Right lobe of liver (tissue), 6 donors: ENCODE measurements around the gene MOXD1. TPM values are rescaled to one million over a fixed set of nuclear protein-coding genes. Genes with fewer than 3 reads are reported as not detected.
A peak's percentile ranks its signal among the peaks of the same experiment; 100 is the strongest.
"Not testable (repeated sequence)": the region's sequence is repeated elsewhere in the genome, so short reads cannot be mapped to it uniquely, and the experiment has no call there.

Source experiments
- ATAC-seq, 4 donors: fragments of 200-7000 bp; cut with Tn5 transposase; one replicate each; pipeline ENCODE4 v1.9.1; 2020; ENCODE audit warnings: mild to moderate bottlenecking in 4 of 4, moderate library complexity in 4 of 4
- DNase-seq, 3 donors: peaks; one replicate each; pipeline ENCODE4 v3.0.0-alpha.2; 2020
- H3K27ac ChIP-seq, 3 donors: fragments of 200-600 bp; one replicate each; pipeline ENCODE4 v1.8.0; 2022
- H3K27me3 ChIP-seq, 2 donors: fragments of 200-600 bp; one replicate each; pipeline ENCODE4 v1.8.0; 2022
- H3K36me3 ChIP-seq, 4 donors: fragments of 200-600 bp; sonication (generic) in 1 of 4; one replicate each; pipeline versions ENCODE4 v1.5.1 to v1.8.0; 2017 to 2022; ENCODE audit warnings: control low read depth in 1 of 4
- H3K4me1 ChIP-seq, 4 donors: fragments of 200-600 bp; sonication (generic) in 1 of 4; one replicate each; pipeline versions ENCODE4 v1.5.1 to v1.8.0; 2017 to 2022; ENCODE audit warnings: control low read depth in 1 of 4
- H3K4me3 ChIP-seq, 3 donors: fragments of 200-600 bp; one replicate each; pipeline ENCODE4 v1.8.0; 2022
- H3K9me3 ChIP-seq, 4 donors: fragments of 200-600 bp; sonication (generic) in 1 of 4; one replicate each; pipeline versions ENCODE4 v1.5.1 to v1.8.0; 2017 to 2022; ENCODE audit warnings: control low read depth in 1 of 4
- POLR2A ChIP-seq: fragments of 450-650 bp; IDR thresholded peaks from one replicate; pipeline ENCODE4 v1.6.1; 2017; ENCODE audit warnings: antibody characterized with exemption, mild to moderate bottlenecking
- WGBS: methylation state at CpG from one replicate; pipeline ENCODE4 v1.1.6; 2018; ENCODE audit warnings: low coverage, low lambda C conversion rate; ENCODE audit not compliant: insufficient coverage; ENCODE audit errors: missing lambda C conversion rate; 5-methylcytosine and 5-hydroxymethylcytosine counted together
- intact Hi-C, 2 donors: fragments of 100-400 bp; cut with DNase I; formaldehyde crosslinking; loops; one replicate each; pipeline versions ENCODE4 v1.11.2 to v1.14.1; 2022
- total RNA-seq, 6 experiments: library from RNA; depleted of rRNA in 2 of 6; stranded (reverse); fragments of >200 nt in 2 of 6; fragmentation: NEBNext Ultra II Directional in 3 of 6; extraction: Animal tissue kit (Norgen Biotek cat#: 25700) in 3 of 6; gene quantifications; one replicate each; pipeline versions ENCODE4 v1.1.0 to v1.2.4, GENCODE V29; 2016 to 2023
- TF ChIP-seq, protein P1 (sequence below), 4 donors: fragments of 200-600 bp in 3 of 4; fragments of 450-650 bp in 1 of 4; IDR thresholded peaks; one replicate each; pipeline versions ENCODE4 v1.5.1 to v1.8.0; 2016 to 2022; ENCODE audit warnings: antibody characterized with exemption in 4 of 4, mild to moderate bottlenecking in 2 of 4
- donor health status: DM: no; HTN: yes; CAD: no.
- donor health status: DM: no; HTN: no; CAD: no.
- donor health status: DM: no; HTN: no; CAD: no.
- donor health status: DM: no; HTN: yes; CAD: no.
- donor health status: DM: no; HTN: yes; CAD: no.

MOXD1 gene
- total RNA-seq, 6 experiments from 2014 or later: 0.24 to 2.3 (median 1.0) TPM; not detected in 1

DNA sequence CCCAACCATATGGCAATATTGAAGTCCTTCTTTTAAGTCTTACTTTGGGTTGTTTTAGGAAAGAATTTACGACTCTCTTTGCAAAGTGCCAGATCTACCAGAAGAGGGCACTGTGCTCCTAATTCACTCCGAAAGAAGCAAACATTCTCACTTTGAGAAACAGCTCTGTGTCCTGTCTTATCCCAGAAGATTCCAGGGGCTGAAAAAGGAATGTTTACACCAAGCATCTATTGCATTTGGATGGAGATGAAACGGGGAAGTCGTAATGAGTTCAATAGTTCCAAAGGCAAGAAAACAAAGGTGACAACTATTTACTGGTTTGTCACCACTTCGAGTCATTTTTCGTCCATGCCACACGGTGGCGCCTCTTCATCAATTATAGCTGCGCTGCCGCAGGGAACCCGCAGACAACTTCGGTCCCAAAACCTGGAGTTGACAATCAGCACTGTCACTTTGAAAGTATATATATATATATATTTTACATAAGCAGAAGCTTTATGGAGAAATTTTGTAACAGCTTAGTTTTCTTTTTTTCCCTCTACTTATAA, 121.6 kb downstream of the MOXD1 start:
- intact Hi-C loops: no loop called here
- TF ChIP-seq, protein P1, sequence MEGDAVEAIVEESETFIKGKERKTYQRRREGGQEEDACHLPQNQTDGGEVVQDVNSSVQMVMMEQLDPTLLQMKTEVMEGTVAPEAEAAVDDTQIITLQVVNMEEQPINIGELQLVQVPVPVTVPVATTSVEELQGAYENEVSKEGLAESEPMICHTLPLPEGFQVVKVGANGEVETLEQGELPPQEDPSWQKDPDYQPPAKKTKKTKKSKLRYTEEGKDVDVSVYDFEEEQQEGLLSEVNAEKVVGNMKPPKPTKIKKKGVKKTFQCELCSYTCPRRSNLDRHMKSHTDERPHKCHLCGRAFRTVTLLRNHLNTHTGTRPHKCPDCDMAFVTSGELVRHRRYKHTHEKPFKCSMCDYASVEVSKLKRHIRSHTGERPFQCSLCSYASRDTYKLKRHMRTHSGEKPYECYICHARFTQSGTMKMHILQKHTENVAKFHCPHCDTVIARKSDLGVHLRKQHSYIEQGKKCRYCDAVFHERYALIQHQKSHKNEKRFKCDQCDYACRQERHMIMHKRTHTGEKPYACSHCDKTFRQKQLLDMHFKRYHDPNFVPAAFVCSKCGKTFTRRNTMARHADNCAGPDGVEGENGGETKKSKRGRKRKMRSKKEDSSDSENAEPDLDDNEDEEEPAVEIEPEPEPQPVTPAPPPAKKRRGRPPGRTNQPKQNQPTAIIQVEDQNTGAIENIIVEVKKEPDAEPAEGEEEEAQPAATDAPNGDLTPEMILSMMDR (IDR thresholded peaks at IDR 0.05): peak; percentile 83 to 97 (median 89)
- no peak for TF ChIP-seq POLR2A
- H3K9me3 ChIP-seq: no peaks in the 10 kb centered on the region
- peak overlapping the region in 2 of 3 donors; percentile 34 to 36 for H3K4me3 ChIP-seq
- no peaks in the 10 kb centered on the region for H3K27me3 ChIP-seq
- DNase-seq: peak; percentile 72 to 79 (median 73)
- peak; percentile 95 to 98 (median 96) for ATAC-seq
- H3K36me3 ChIP-seq: no peaks in the 10 kb centered on the region
- 0% methylated on average over 12 of the region's 12 CpGs for WGBS
- peak overlapping the region in 1 of 3 donors; percentile 2 for H3K27ac ChIP-seq
- H3K4me1 ChIP-seq: no peaks in the 10 kb centered on the region

DNA sequence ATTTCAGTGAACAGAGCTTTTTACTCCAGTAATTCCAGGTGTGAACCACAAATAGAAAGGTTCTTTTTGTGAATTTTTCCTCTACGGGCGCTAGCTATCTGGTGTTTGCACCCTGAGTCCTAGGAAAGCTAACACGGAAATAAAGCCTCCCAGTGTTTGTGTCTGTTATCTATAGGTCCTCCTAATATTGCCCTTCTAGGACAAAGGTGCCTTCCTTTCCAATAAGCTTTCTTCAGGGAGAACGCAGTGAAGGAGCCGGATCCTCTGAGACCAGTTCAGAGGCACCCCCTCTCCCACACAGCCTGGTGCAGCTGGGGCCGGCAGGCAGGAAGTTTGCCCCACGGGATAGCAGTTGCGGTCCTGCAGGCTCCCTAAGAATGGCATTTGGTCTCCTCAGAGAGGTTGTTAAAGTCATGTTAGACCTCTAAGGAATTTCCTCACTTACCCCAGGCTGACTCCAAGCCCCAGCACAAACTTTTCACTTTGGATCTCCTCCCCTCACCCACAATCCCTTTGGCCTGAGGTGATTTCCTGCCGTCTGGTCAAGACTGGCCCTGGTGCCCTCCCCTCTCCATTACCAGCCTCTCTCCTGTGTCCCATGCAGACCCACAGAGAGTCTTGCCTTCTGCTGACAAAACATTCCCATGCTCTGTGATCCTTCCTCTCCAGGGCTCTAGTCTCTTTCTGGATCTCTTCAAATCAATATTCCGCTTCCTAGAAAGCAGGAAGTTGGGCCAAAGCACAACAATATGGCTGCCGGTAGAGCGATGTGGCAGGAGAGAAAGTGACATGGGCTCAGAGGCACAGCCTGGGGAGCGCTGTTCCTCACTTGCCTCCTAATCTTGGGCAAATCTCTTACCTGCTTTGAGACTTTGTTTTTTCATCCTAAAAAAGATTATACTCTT, 126.0 kb downstream of the MOXD1 start:
- DNase-seq (no peak), ATAC-seq (peak in 1 of 4 donors; percentile 29)
- H3K27ac ChIP-seq: no peak overlapping the region
- no peaks in the 10 kb centered on the region for H3K9me3 ChIP-seq
- TF ChIP-seq POLR2A: no peak
- TF ChIP-seq, protein P1 (IDR thresholded peaks at IDR 0.05): no peak
- no peaks in the 10 kb centered on the region for H3K4me1 ChIP-seq
- WGBS: 59% methylated on average over 10 of the region's 13 CpGs
- no peaks in the 10 kb centered on the region for H3K27me3 ChIP-seq
- H3K36me3 ChIP-seq: no peaks in the 10 kb centered on the region
- no peak overlapping the region for H3K4me3 ChIP-seq
- intact Hi-C loops: no loop called here

DNA sequence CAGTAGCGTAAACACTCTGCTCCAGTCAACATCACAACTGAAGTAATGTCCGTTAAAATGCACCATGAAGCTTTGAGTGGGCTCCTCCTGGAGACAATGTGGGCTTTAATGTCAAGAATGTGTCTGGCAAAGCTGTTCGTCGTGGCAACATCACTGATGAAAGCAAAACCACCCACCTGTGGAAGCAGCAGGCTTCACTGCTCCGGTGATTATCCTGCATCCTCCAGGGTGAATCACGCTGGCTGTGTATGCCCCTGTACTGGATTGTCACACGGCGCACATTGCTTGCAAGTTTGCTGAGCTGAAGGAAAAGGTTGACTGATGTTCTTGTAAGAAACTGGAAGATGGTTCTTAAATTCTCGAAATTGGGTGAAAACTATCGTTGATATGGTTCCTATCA, 128.5 kb downstream of the MOXD1 start:
- Histone ChIP-seq H3K9me3 (no peaks in the 10 kb centered on the region), H3K27me3 (no peaks in the 10 kb centered on the region), H3K27ac (no peak overlapping the region), H3K36me3 (no peaks in the 10 kb centered on the region), H3K4me3 (no peak overlapping the region), H3K4me1 (no peaks in the 10 kb centered on the region)
- DNase-seq (no peak), ATAC-seq (no peak)
- intact Hi-C loops: no loop called here
- TF ChIP-seq POLR2A: no peak
- TF ChIP-seq, protein P1 (IDR thresholded peaks at IDR 0.05): no peak
- 74% methylated on average over 9 of the region's 10 CpGs for WGBS

DNA sequence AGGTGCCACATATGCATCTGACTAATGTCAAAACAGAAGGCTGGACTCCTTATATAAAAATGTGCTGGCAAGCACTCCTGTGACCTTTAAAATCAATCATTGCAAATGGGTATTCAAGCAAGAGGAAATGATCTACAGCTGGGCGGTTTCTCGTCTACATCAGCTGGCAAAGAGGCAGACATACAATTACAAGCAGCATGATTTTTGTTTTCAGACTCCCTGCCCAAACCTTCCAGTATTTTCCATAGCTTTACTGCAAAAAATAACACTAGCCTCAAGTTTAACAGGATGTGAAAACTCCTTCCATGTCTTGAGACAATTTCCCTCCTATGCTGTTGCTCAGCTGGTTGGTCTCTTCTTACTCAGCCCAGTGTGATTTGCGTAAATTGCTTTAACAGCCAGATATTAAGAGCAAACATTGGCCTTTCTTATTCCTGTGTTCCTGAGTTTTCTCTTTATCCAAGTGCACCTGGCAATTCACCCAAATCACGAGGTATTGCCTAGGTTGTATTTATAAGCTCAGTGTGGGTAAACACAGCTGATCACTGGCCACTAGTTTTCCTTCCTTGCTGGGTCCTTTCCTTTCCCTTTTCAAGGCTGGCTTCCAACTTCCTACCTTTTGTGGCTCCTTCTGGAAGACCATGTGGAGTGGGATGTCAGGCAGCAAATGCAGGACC, 130.4 kb downstream of the MOXD1 start:
- ATAC-seq (peak in 3 of 4 donors; percentile 29 to 70 (median 70)), DNase-seq (no peak)
- TF ChIP-seq, protein P1 (IDR thresholded peaks at IDR 0.05): no peak
- no peak for TF ChIP-seq POLR2A
- no peaks in the 10 kb centered on the region for H3K9me3 ChIP-seq
- no peaks in the 10 kb centered on the region for H3K4me1 ChIP-seq
- H3K4me3 ChIP-seq: no peak overlapping the region
- no peaks in the 10 kb centered on the region for H3K27me3 ChIP-seq
- no peak overlapping the region for H3K27ac ChIP-seq
- intact Hi-C loops: no loop called here
- H3K36me3 ChIP-seq: no peaks in the 10 kb centered on the region
- 29% methylated on average over 4 of the region's 4 CpGs for WGBS

DNA sequence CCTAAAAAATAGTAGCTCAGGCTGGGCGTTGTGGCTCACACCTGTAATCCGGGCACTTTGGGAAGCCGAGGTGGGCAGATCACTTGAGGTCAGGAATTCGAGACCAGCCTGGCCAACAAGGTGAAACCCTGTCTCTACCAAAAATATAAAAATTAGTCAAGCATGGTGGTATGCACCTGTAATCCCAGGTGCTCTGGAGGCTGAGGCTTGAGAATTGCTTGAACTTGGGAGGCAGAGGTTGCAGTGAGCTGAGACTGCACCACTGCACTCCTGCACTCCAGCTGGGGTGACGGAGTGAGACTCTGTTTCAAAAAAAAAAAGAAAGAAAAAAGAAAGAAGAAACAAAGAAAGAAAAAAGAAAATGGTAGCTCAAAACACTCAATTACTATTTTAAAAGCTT, 132.6 kb downstream of the MOXD1 start:
- H3K36me3 ChIP-seq, H3K27me3 ChIP-seq, intact Hi-C loops, H3K27ac ChIP-seq, H3K9me3 ChIP-seq, ATAC-seq, H3K4me1 ChIP-seq, DNase-seq, H3K4me3 ChIP-seq: not testable (repeated sequence)
- 77% methylated on average over 5 of the region's 5 CpGs for WGBS
